ENCODE data around the gene RETN. TPM values are rescaled to one million over a fixed set of nuclear protein-coding genes. Genes with fewer than 3 reads are reported as not detected.

The RETN gene
- polyA plus RNA-seq, 1 of the 3 experiments (the other 2 are of a cell fraction) = not detected

GRCh38 chr19:7661744-7662538 lies 6.9 kb upstream of the RETN start:
- H3K9ac ChIP-seq = no peak overlapping the region
- CTCF ChIA-PET = interaction anchor here (1.5 to 2.9 kb wide), 4 partner anchors 10 to 94 kb away, joined by 7 to 10 read pairs (median 8); partner anchors contain the start of gene TRAPPC5

More at GRCh38 chr19:7661744-7662538, 6.9 kb upstream of the RETN start:
- no peaks in the 10 kb centered on the region for H3F3A ChIP-seq (replicated peaks; ENCODE audit: insufficient read depth)
- no peak overlapping the region for H3K4me3 ChIP-seq (ENCODE audit: low read depth in 2 of 2, low read length in 1 of 2)
- H3K4me1 ChIP-seq (ENCODE audit: control insufficient read depth in 1 of 2, insufficient read depth in 2 of 2, low read depth in 1 of 2, low read length in 1 of 2) = no peaks in the 10 kb centered on the region
- POLR2A ChIA-PET = no interaction called here
- TF ChIP-seq CHD2 (IDR thresholded peaks at IDR 0.05; ENCODE audit: low read length, partially characterized antibody) (no peak), POLR2AphosphoS5 (IDR thresholded peaks at IDR 0.05; ENCODE audit: low read depth, low read length) (no peak), RFX5 (IDR thresholded peaks at IDR 0.05; ENCODE audit: low read length) (no peak), FOXJ3 (CRISPR knock-in tag; IDR thresholded peaks at IDR 0.05) (no peak), MEF2A (IDR thresholded peaks at IDR 0.05; ENCODE audit: borderline replicate concordance, low read depth) (no peak), REST (IDR thresholded peaks at IDR 0.05; ENCODE audit: low read depth, low read length) (no peak), EP300 (IDR thresholded peaks at IDR 0.05; ENCODE audit: borderline replicate concordance in 1 of 2, low read depth in 1 of 2, low read length in 1 of 2) (no peak), YY1 (IDR thresholded peaks at IDR 0.05; ENCODE audit: low read depth) (no peak), TEAD4 (IDR thresholded peaks at IDR 0.05; ENCODE audit: borderline replicate concordance, insufficient read depth) (no peak), CTCF (IDR thresholded peaks at IDR 0.05) (no peak)
- H3K9me2 ChIP-seq = no peaks in the 10 kb centered on the region
- 26% methylated on average over 8 of the region's 8 CpGs for WGBS (ENCODE audit: low lambda C conversion rate)
- H3K79me2 ChIP-seq (ENCODE audit: insufficient read depth) = no peaks in the 10 kb centered on the region
- H3K4me2 ChIP-seq = no peak overlapping the region
- no peaks in the 10 kb centered on the region for H4K20me1 ChIP-seq (ENCODE audit: insufficient read depth)
- no peak for DNase-seq
- no peak overlapping the region for H3K27ac ChIP-seq (ENCODE audit: low read depth in 2 of 2, low read length in 1 of 2)
- no peak overlapping the region for H2AFZ ChIP-seq (ENCODE audit: low read depth)
- H3K9me3 ChIP-seq = no peaks in the 10 kb centered on the region
- H3K27me3 ChIP-seq (ENCODE audit: insufficient read depth) = peaks cover 56% of the 10 kb centered on the region
- no peaks in the 10 kb centered on the region for H3K36me3 ChIP-seq (replicated peaks in 1 of 2; ENCODE audit: control insufficient read depth in 1 of 2, insufficient read depth in 2 of 2, low read length in 1 of 2)

Measured in SK-N-SH (cell line).